HEK293 (cell line): ENCODE data around the gene RHCG.
A peak's percentile ranks its signal among the peaks of the same experiment; 100 is the strongest.

Experiments
- CTCF ChIA-PET: fragments of 350-600 bp; formaldehyde crosslinking; extraction: SDS; loops from one replicate; lab custom pipeline; 2021; ENCODE audit warnings: antibody characterized with exemption; lab: Yijun Ruan, JAX
- POLR2A ChIA-PET: fragments of 300-600 bp; formaldehyde crosslinking; extraction: SDS; loops from one replicate; lab custom pipeline; 2020; ENCODE audit warnings: antibody characterized with exemption, inconsistent platforms; lab: Yijun Ruan, JAX
- H3K27ac ChIP-seq: fragments of 200-500 bp; sonication (Bioruptor generic); 2 replicates; pipeline ENCODE4 v1.5.1; 2014; ENCODE audit warnings: low read depth, low read length, control low read depth, inconsistent platforms; ENCODE audit errors: extremely low read depth
- H3K36me3 ChIP-seq, 2 experiments: fragments of 200-500 bp in 1 of 2; sonication (Bioruptor generic) in 1 of 2; 1 replicate in 1 of 2; 2 replicates in 1 of 2; pipeline ENCODE4 v1.5.1; 2014 to 2017; ENCODE audit warnings: inconsistent platforms in 2 of 2, low read length in 2 of 2; ENCODE audit not compliant: control insufficient read depth in 2 of 2, insufficient read depth in 1 of 2
- H3K4me1 ChIP-seq: fragments of 200-500 bp; sonication (Bioruptor generic); 2 replicates; pipeline ENCODE4 v1.5.1; 2014; ENCODE audit warnings: mild to moderate bottlenecking, low read length, inconsistent platforms; ENCODE audit not compliant: control insufficient read depth, insufficient read depth
- H3K4me3 ChIP-seq: 2 replicates; pipeline ENCODE4 v1.5.1; 2011; ENCODE audit warnings: low read depth, mild to moderate bottlenecking, control low read depth, low read length, moderate library complexity
- H3K9me3 ChIP-seq: fragments of 200-500 bp; sonication (Bioruptor generic); 2 replicates; pipeline ENCODE4 v1.5.1; 2014; ENCODE audit warnings: low read depth, low read length, inconsistent platforms; ENCODE audit not compliant: control insufficient read depth, insufficient read depth
- GLI4 ChIP-seq: fragments of 450-650 bp; formaldehyde crosslinking; IDR thresholded peaks from 2 replicates; pipeline ENCODE4 v1.5.1; 2016; ENCODE audit warnings: missing biosample characterization, missing genetic modification characterization
- HOXC10 ChIP-seq: sonication (generic); formaldehyde crosslinking; IDR thresholded peaks from 2 replicates; pipeline ENCODE4 v1.8.1; 2023; ENCODE audit warnings: mild to moderate bottlenecking, missing genetic modification reagents
- KLF7 ChIP-seq: fragments of 450-650 bp; formaldehyde crosslinking; IDR thresholded peaks from 2 replicates; pipeline ENCODE4 v1.5.1; 2016; ENCODE audit warnings: missing biosample characterization, missing genetic modification characterization, borderline replicate concordance
- RBAK ChIP-seq: fragments of 450-650 bp; formaldehyde crosslinking; IDR thresholded peaks from 2 replicates; pipeline ENCODE4 v1.5.1; 2016; ENCODE audit warnings: missing biosample characterization, missing genetic modification characterization
- ZBTB1 ChIP-seq: fragments of 450-650 bp; formaldehyde crosslinking; IDR thresholded peaks from 2 replicates; pipeline ENCODE4 v1.5.1; 2016; ENCODE audit warnings: missing biosample characterization, missing genetic modification characterization
- ZNF169 ChIP-seq: fragments of 450-650 bp; formaldehyde crosslinking; IDR thresholded peaks from 2 replicates; pipeline ENCODE4 v1.5.1; 2016; ENCODE audit warnings: missing biosample characterization, missing genetic modification characterization
- ZNF518A ChIP-seq: fragments of 450-650 bp; formaldehyde crosslinking; conservative IDR thresholded peaks from 2 replicates; pipeline ENCODE4 v1.5.1; 2016; ENCODE audit warnings: low read depth, missing biosample characterization, missing genetic modification characterization
- ZNF629 ChIP-seq: fragments of 450-650 bp; formaldehyde crosslinking; IDR thresholded peaks from 2 replicates; pipeline ENCODE4 v1.5.1; 2017; ENCODE audit warnings: missing biosample characterization, missing genetic modification characterization
- ZNF654 ChIP-seq: fragments of 450-650 bp; formaldehyde crosslinking; IDR thresholded peaks from 2 replicates; pipeline ENCODE4 v1.5.1; 2016; ENCODE audit warnings: low read depth, missing biosample characterization, missing genetic modification characterization
- ZNF701 ChIP-seq: fragments of 450-650 bp; formaldehyde crosslinking; IDR thresholded peaks from 2 replicates; pipeline ENCODE4 v1.5.1; 2016; ENCODE audit warnings: missing biosample characterization, missing genetic modification characterization
- ZNF704 ChIP-seq: fragments of 450-650 bp; formaldehyde crosslinking; IDR thresholded peaks from 2 replicates; pipeline ENCODE4 v1.5.1; 2016; ENCODE audit warnings: missing biosample characterization, missing genetic modification characterization
- ZNF76 ChIP-seq: fragments of 450-650 bp; formaldehyde crosslinking; IDR thresholded peaks from 2 replicates; pipeline ENCODE4; 2016; ENCODE audit warnings: low read depth, missing biosample characterization, missing genetic modification characterization, borderline replicate concordance
- ZSCAN4 ChIP-seq: fragments of 450-650 bp; formaldehyde crosslinking; IDR thresholded peaks from 2 replicates; pipeline ENCODE4 v1.5.1; 2017; ENCODE audit warnings: missing biosample characterization, missing genetic modification characterization
- TF ChIP-seq, protein P1 (sequence below): fragments of 450-650 bp; formaldehyde crosslinking; IDR thresholded peaks from 2 replicates; pipeline ENCODE4 v1.5.1; 2016; ENCODE audit warnings: missing biosample characterization, missing genetic modification characterization
- TF ChIP-seq, protein P2 (sequence below): fragments of 450-650 bp; formaldehyde crosslinking; IDR thresholded peaks from 2 replicates; pipeline ENCODE4 v1.5.1; 2016; ENCODE audit warnings: missing biosample characterization, missing genetic modification characterization
- TF ChIP-seq, protein P3 (sequence below): fragments of 450-650 bp; formaldehyde crosslinking; conservative IDR thresholded peaks from 2 replicates; pipeline ENCODE4 v1.5.1; 2016; ENCODE audit warnings: low read depth, missing biosample characterization, missing genetic modification characterization

The RHCG gene

DNA sequence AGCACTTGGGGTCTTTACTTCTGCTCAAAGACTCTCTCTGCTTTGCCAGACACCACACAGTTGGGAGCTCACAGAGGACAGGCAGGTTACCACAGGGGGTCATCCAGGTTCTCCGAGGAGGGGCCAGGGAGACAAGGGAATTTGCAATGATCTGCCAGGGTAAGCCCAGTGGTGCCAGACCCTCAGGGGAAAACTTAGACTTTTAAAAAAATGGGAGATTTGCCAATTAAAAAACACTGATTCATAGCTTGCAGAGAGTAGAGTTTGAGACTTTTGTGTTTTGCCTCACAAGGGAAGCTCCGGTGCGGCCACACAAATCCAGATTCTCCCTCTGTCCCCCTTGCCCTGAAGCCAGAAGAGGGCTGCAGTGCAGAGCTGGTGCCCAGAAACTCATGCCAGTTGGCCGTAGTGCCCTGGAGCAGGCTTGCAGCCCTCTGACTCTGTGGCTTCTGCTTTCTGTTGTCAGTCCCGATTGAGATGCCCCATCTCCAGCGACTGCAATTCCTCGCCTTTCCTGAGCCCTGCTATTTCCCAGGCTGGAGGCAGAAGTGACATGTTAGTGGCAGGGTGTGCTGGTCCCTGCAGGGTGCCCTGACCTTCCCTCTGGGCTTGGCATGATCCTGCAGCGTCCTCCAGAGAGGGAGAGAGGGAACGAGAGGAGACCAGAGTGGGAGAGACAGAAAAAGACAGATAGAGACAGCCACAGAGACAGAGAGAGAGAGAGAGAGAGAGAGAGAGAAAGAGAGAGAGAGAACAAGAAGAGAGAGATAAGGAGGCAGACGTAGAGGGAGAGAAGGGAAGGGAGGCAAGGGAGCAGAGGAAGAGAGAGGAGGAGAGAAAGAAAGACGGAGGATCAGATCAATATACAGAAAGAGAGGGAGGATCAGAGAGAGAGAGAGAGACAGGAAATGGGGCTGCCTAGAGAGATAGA, 46.0 kb downstream of the RHCG start (continued):
- TF ChIP-seq, protein P1, sequence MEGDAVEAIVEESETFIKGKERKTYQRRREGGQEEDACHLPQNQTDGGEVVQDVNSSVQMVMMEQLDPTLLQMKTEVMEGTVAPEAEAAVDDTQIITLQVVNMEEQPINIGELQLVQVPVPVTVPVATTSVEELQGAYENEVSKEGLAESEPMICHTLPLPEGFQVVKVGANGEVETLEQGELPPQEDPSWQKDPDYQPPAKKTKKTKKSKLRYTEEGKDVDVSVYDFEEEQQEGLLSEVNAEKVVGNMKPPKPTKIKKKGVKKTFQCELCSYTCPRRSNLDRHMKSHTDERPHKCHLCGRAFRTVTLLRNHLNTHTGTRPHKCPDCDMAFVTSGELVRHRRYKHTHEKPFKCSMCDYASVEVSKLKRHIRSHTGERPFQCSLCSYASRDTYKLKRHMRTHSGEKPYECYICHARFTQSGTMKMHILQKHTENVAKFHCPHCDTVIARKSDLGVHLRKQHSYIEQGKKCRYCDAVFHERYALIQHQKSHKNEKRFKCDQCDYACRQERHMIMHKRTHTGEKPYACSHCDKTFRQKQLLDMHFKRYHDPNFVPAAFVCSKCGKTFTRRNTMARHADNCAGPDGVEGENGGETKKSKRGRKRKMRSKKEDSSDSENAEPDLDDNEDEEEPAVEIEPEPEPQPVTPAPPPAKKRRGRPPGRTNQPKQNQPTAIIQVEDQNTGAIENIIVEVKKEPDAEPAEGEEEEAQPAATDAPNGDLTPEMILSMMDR (tag by site-specific recombination), result peak; percentile 32; the same call in 1 of the 2 replicates
- peak; percentile 78 for TF ChIP-seq ZSCAN4
- TF ChIP-seq ZNF629 (tag by site-specific recombination), result no peak

DNA sequence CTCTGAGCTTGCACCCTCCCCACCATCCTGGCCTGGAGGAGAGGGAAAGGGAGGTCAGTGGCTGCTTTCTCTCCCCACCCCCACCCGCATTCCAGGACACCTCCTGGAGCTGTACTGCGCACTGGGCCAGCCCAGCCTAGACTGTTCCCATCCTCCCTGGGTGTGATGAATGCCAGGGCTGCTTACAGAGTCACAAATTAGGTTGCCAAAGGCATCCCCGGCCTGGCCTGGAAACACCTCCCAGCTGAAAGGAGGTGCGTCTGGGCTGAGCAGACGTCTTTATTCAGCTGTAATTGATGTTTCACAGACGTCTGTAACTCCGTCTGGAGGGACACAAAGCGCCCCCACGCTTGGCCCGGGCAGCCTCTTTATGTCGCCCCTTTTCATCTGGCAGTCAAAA, 47.6 kb downstream of the RHCG start:
- H3K4me1 ChIP-seq, result peaks cover 9% of the 10 kb centered on the region
- CTCF ChIA-PET, result interaction anchor here (0.5 to 13.9 kb wide), 5 partner anchors 19 to 799 kb away, joined by 3 to 234 read pairs (median 5); no protein-coding TSS in a partner anchor
- H3K9me3 ChIP-seq, result no peaks in the 10 kb centered on the region
- no peak overlapping the region for H3K4me3 ChIP-seq
- H3K36me3 ChIP-seq, result no peaks in the 10 kb centered on the region
- POLR2A ChIA-PET, result no interaction called here
- no peak overlapping the region for H3K27ac ChIP-seq
- TF ChIP-seq ZNF701 (tag by site-specific recombination) (no peak), ZNF169 (tag by site-specific recombination) (no peak), ZNF76 (tag by site-specific recombination) (no peak), ZSCAN4 (no peak), HOXC10 (CRISPR knock-in tag) (no peak), ZNF704 (tag by site-specific recombination) (no peak), RBAK (no peak), ZNF518A (no peak), GLI4 (tag by site-specific recombination) (no peak), ZBTB1 (tag by site-specific recombination) (no peak), ZNF654 (tag by site-specific recombination) (no peak), KLF7 (no peak)
- TF ChIP-seq, protein P2, sequence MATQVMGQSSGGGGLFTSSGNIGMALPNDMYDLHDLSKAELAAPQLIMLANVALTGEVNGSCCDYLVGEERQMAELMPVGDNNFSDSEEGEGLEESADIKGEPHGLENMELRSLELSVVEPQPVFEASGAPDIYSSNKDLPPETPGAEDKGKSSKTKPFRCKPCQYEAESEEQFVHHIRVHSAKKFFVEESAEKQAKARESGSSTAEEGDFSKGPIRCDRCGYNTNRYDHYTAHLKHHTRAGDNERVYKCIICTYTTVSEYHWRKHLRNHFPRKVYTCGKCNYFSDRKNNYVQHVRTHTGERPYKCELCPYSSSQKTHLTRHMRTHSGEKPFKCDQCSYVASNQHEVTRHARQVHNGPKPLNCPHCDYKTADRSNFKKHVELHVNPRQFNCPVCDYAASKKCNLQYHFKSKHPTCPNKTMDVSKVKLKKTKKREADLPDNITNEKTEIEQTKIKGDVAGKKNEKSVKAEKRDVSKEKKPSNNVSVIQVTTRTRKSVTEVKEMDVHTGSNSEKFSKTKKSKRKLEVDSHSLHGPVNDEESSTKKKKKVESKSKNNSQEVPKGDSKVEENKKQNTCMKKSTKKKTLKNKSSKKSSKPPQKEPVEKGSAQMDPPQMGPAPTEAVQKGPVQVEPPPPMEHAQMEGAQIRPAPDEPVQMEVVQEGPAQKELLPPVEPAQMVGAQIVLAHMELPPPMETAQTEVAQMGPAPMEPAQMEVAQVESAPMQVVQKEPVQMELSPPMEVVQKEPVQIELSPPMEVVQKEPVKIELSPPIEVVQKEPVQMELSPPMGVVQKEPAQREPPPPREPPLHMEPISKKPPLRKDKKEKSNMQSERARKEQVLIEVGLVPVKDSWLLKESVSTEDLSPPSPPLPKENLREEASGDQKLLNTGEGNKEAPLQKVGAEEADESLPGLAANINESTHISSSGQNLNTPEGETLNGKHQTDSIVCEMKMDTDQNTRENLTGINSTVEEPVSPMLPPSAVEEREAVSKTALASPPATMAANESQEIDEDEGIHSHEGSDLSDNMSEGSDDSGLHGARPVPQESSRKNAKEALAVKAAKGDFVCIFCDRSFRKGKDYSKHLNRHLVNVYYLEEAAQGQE (tag by site-specific recombination), result no peak
- TF ChIP-seq, protein P3, sequence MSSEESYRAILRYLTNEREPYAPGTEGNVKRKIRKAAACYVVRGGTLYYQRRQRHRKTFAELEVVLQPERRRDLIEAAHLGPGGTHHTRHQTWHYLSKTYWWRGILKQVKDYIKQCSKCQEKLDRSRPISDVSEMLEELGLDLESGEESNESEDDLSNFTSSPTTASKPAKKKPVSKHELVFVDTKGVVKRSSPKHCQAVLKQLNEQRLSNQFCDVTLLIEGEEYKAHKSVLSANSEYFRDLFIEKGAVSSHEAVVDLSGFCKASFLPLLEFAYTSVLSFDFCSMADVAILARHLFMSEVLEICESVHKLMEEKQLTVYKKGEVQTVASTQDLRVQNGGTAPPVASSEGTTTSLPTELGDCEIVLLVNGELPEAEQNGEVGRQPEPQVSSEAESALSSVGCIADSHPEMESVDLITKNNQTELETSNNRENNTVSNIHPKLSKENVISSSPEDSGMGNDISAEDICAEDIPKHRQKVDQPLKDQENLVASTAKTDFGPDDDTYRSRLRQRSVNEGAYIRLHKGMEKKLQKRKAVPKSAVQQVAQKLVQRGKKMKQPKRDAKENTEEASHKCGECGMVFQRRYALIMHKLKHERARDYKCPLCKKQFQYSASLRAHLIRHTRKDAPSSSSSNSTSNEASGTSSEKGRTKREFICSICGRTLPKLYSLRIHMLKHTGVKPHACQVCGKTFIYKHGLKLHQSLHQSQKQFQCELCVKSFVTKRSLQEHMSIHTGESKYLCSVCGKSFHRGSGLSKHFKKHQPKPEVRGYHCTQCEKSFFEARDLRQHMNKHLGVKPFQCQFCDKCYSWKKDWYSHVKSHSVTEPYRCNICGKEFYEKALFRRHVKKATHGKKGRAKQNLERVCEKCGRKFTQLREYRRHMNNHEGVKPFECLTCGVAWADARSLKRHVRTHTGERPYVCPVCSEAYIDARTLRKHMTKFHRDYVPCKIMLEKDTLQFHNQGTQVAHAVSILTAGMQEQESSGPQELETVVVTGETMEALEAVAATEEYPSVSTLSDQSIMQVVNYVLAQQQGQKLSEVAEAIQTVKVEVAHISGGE, result no peak
